ENCODE measurements around the gene SHKBP1. TPM values are rescaled to one million over a fixed set of nuclear protein-coding genes. Genes with fewer than 3 reads are reported as not detected.
A peak's percentile ranks its signal among the peaks of the same experiment; 100 is the strongest.

SHKBP1 gene
- total and polyA plus RNA-seq, 2 of the 4 experiments (the other 2 are of a cell fraction) = 15.6 to 94.0 TPM

GRCh38 chr19:40594657-40595091, 18.0 kb downstream of the SHKBP1 start:
- ChIA-PET CTCF (no interaction called here), POLR2A (ENCODE audit: unreplicated experiment) (no interaction called here)
- Histone ChIP-seq H3K56ac (ENCODE audit: extremely low read depth, insufficient read depth, low read length) (no peak overlapping the region), H2AFZ (replicated peaks; ENCODE audit: low read length, poor library complexity) (peak overlapping the region; percentile 83), H3K36me3 (ENCODE audit: control insufficient read depth, insufficient read depth, low read length) (peaks cover 9% of the 10 kb centered on the region), H4K8ac (ENCODE audit: low read depth in 2 of 2, low read length in 2 of 2) (no peak overlapping the region), H3K79me1 (ENCODE audit: low read depth in 1 of 2, low read length in 2 of 2) (peaks cover 0 to 3% of the 10 kb centered on the region in 2 experiments; a peak in 1 of 4 replicates), H3K14ac (replicated peaks; ENCODE audit: low read depth, low read length) (no peak overlapping the region), H4K20me1 (ENCODE audit: insufficient read depth, low read length) (peaks cover 9% of the 10 kb centered on the region; the same call in 1 of the 2 replicates), H3K9me3 (ENCODE audit: control insufficient read depth, insufficient read depth, low read length) (no peaks in the 10 kb centered on the region), H3K9ac (ENCODE audit: low read depth, low read length) (no peak overlapping the region), H3K4ac (ENCODE audit: low read depth, low read length) (no peak overlapping the region), H3K27me3 (ENCODE audit: control insufficient read depth, insufficient read depth, low read length) (no peaks in the 10 kb centered on the region), H3K23ac (ENCODE audit: low read depth, low read length) (no peak overlapping the region), H2AK9ac (replicated peaks; ENCODE audit: low read depth, low read length, poor library complexity) (peak overlapping the region; percentile 77), H3K4me1 (ENCODE audit: control insufficient read depth, insufficient read depth, low read length) (peaks cover 8% of the 10 kb centered on the region), H3K4me2 (ENCODE audit: low read depth, low read length) (peak overlapping the region; percentile 71), H2AK5ac (ENCODE audit: low read depth, low read length) (no peak overlapping the region), H2BK5ac (ENCODE audit: low read depth, low read length, poor library complexity, severe bottlenecking) (no peak overlapping the region), H3K4me3 (ENCODE audit: insufficient read depth, low read depth, low read length) (no peak overlapping the region), H4K91ac (ENCODE audit: insufficient read depth, low read depth, low read length) (no peak overlapping the region), H3K27ac (ENCODE audit: insufficient read depth, low read length) (no peak overlapping the region), H3K18ac (ENCODE audit: low read depth, low read length) (no peak overlapping the region), H2BK20ac (ENCODE audit: low read depth, low read length) (no peak overlapping the region), H2BK120ac (ENCODE audit: low read depth, low read length) (no peak overlapping the region), H4K5ac (ENCODE audit: low read depth, low read length) (no peak overlapping the region), H3K9me1 (ENCODE audit: insufficient read depth, low read length) (no peaks in the 10 kb centered on the region), H2BK15ac (ENCODE audit: low read depth, low read length) (no peak overlapping the region; the same call in 2 of the 3 replicates)
- TF ChIP-seq MXI1 (IDR thresholded peaks at IDR 0.05; ENCODE audit: borderline replicate concordance, low read depth, low read length) (no peak), CHD1 (IDR thresholded peaks at IDR 0.05; ENCODE audit: low read depth, low read length) (no peak), CEBPB (IDR thresholded peaks at IDR 0.05; ENCODE audit: low read depth, low read length) (no peak), NFE2L2 (IDR thresholded peaks at IDR 0.05; ENCODE audit: low read depth, low read length) (no peak), POLR2A (IDR thresholded peaks at IDR 0.05; ENCODE audit: low read depth, low read length) (no peak), SMC3 (IDR thresholded peaks at IDR 0.05; ENCODE audit: low read depth, low read length) (no peak), BHLHE40 (IDR thresholded peaks at IDR 0.05; ENCODE audit: low read depth, low read length) (no peak), RFX5 (IDR thresholded peaks at IDR 0.05; ENCODE audit: low read depth, low read length) (no peak), MAZ (IDR thresholded peaks at IDR 0.05; ENCODE audit: borderline replicate concordance, low read depth, low read length) (peak; percentile 47; the same call in 1 of the 2 replicates), CTCF (conservative IDR thresholded peaks at IDR 0.05; ENCODE audit: low read depth, low read length) (peak; percentile 28; the same call in 1 of the 2 replicates), FOS (IDR thresholded peaks at IDR 0.05; ENCODE audit: low read depth, low read length) (peak; percentile 50), MAFK (IDR thresholded peaks at IDR 0.05; ENCODE audit: low read depth, low read length) (no peak), RAD21 (IDR thresholded peaks at IDR 0.05; ENCODE audit: low read length) (no peak; the same call in 1 of the 2 replicates), RCOR1 (IDR thresholded peaks at IDR 0.05; ENCODE audit: insufficient replicate concordance, low read length) (no peak)
- TF ChIP-seq, protein P1, sequence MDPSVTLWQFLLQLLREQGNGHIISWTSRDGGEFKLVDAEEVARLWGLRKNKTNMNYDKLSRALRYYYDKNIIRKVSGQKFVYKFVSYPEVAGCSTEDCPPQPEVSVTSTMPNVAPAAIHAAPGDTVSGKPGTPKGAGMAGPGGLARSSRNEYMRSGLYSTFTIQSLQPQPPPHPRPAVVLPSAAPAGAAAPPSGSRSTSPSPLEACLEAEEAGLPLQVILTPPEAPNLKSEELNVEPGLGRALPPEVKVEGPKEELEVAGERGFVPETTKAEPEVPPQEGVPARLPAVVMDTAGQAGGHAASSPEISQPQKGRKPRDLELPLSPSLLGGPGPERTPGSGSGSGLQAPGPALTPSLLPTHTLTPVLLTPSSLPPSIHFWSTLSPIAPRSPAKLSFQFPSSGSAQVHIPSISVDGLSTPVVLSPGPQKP (IDR thresholded peaks at IDR 0.05; ENCODE audit: borderline replicate concordance, low read depth, low read length) = no peak
- TF ChIP-seq, protein P2, sequence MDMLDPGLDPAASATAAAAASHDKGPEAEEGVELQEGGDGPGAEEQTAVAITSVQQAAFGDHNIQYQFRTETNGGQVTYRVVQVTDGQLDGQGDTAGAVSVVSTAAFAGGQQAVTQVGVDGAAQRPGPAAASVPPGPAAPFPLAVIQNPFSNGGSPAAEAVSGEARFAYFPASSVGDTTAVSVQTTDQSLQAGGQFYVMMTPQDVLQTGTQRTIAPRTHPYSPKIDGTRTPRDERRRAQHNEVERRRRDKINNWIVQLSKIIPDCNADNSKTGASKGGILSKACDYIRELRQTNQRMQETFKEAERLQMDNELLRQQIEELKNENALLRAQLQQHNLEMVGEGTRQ (IDR thresholded peaks at IDR 0.05; ENCODE audit: low read depth, low read length) = no peak
- intact Hi-C loops (cut with micrococcal nuclease) = loop anchor here (5.0 to 10.0 kb wide), 3 partner anchors 152 to 460 kb away; partner anchors contain the start of genes C19orf47, PLD3 and SERTAD3
- peak; percentile 70 for DNase-seq
- 50% methylated on average over 3 of the region's 13 CpGs; no CpG with 5 or more reads in 1 of the 2 experiments for WGBS, 2 experiments (ENCODE audit: extremely low coverage in 2 of 2, insufficient read length in 1 of 2)
- dilution Hi-C loops (cut with HindIII; ENCODE audit: low sequenced_read_pairs, unreplicated experiment) = no loop called here
- in situ Hi-C loops (cut with MboI; ENCODE audit: low sequenced_read_pairs) = loop anchor here (5.0 kb wide), 1 partner anchor 57 kb away; no protein-coding TSS in a partner anchor
- no TSS peak for BruUV-seq (replicated peaks)
- ATAC-seq (ENCODE audit: low read depth) = peak; percentile 28

All from IMR-90 (cell line).